ENCODE measurements around the gene VOPP1. TPM values are rescaled to one million over a fixed set of nuclear protein-coding genes. Genes with fewer than 3 reads are reported as not detected.

VOPP1 gene
- total RNA-seq, 1 experiment from 2014 or later, result 45.4 TPM

- DNase-seq, result no peak
- no peaks in the 10 kb centered on the region for H3K9me3 ChIP-seq
- no peaks in the 10 kb centered on the region for H3K27me3 ChIP-seq
- H3K4me3 ChIP-seq, result no peak overlapping the region
- no peaks in the 10 kb centered on the region for H3K36me3 ChIP-seq
These were observed 22.8 kb downstream of the VOPP1 start for GRCh38 chr7:55549457-55549856.

- Histone ChIP-seq H3K27me3 (no peaks in the 10 kb centered on the region), H3K4me3 (no peak overlapping the region), H3K9me3 (no peaks in the 10 kb centered on the region), H3K36me3 (peaks cover 4% of the 10 kb centered on the region; the same call in 1 of the 2 replicates)
- no peak for DNase-seq
These were observed 24.0 kb downstream of the VOPP1 start for GRCh38 chr7:55548295-55548731.

GRCh38 chr7:55546814-55547213, 25.5 kb downstream of the VOPP1 start:
- Histone ChIP-seq H3K9me3 (no peaks in the 10 kb centered on the region), H3K36me3 (peaks cover 4% of the 10 kb centered on the region; the same call in 1 of the 2 replicates), H3K4me3 (no peak overlapping the region), H3K27me3 (no peaks in the 10 kb centered on the region)
- peak; percentile 94 for DNase-seq

- peaks cover 4% of the 10 kb centered on the region; the same call in 1 of the 2 replicates for H3K36me3 ChIP-seq
- no peak overlapping the region for H3K4me3 ChIP-seq
- no peaks in the 10 kb centered on the region for H3K27me3 ChIP-seq
- DNase-seq, result peak; percentile 61
- H3K9me3 ChIP-seq, result no peaks in the 10 kb centered on the region
These were observed 26.8 kb downstream of the VOPP1 start for GRCh38 chr7:55545496-55545895.

GRCh38 chr7:55540226-55540858, 32.0 kb downstream of the VOPP1 start:
- Histone ChIP-seq H3K36me3 (peaks cover 4% of the 10 kb centered on the region; the same call in 1 of the 2 replicates), H3K4me3 (no peak overlapping the region), H3K27me3 (no peaks in the 10 kb centered on the region), H3K9me3 (no peaks in the 10 kb centered on the region)
- DNase-seq, result no peak

- H3K27me3 ChIP-seq, result no peaks in the 10 kb centered on the region
- H3K4me3 ChIP-seq, result no peak overlapping the region
- no peak for DNase-seq
- peaks cover 4% of the 10 kb centered on the region; the same call in 1 of the 2 replicates for H3K36me3 ChIP-seq
- H3K9me3 ChIP-seq, result no peaks in the 10 kb centered on the region
These were observed 32.9 kb downstream of the VOPP1 start for GRCh38 chr7:55539380-55539779.

GRCh38 chr7:55538538-55538937, 33.8 kb downstream of the VOPP1 start:
- Histone ChIP-seq H3K36me3 (no peaks in the 10 kb centered on the region), H3K9me3 (no peaks in the 10 kb centered on the region), H3K27me3 (no peaks in the 10 kb centered on the region), H3K4me3 (no peak overlapping the region)
- no peak for DNase-seq

- no peaks in the 10 kb centered on the region for H3K27me3 ChIP-seq
- no peaks in the 10 kb centered on the region for H3K9me3 ChIP-seq
- no peak for DNase-seq
- H3K36me3 ChIP-seq, result no peaks in the 10 kb centered on the region
- no peak overlapping the region for H3K4me3 ChIP-seq
These were observed 34.8 kb downstream of the VOPP1 start for GRCh38 chr7:55537458-55537990.

GRCh38 chr7:55536619-55537457, 35.5 kb downstream of the VOPP1 start:
- no peaks in the 10 kb centered on the region for H3K9me3 ChIP-seq
- no peaks in the 10 kb centered on the region for H3K36me3 ChIP-seq
- H3K27me3 ChIP-seq, result no peaks in the 10 kb centered on the region
- DNase-seq, result no peak
- no peak overlapping the region for H3K4me3 ChIP-seq

GRCh38 chr7:55535617-55536016, 36.7 kb downstream of the VOPP1 start:
- H3K9me3 ChIP-seq, result no peaks in the 10 kb centered on the region
- DNase-seq, result no peak
- H3K36me3 ChIP-seq, result no peaks in the 10 kb centered on the region
- no peak overlapping the region for H3K4me3 ChIP-seq
- no peaks in the 10 kb centered on the region for H3K27me3 ChIP-seq

- H3K36me3 ChIP-seq, result no peaks in the 10 kb centered on the region
- H3K4me3 ChIP-seq, result no peak overlapping the region
- H3K27me3 ChIP-seq, result no peaks in the 10 kb centered on the region
- DNase-seq, result no peak
- no peaks in the 10 kb centered on the region for H3K9me3 ChIP-seq
These were observed 37.2 kb downstream of the VOPP1 start for GRCh38 chr7:55534916-55535590.

- Histone ChIP-seq H3K9me3 (no peaks in the 10 kb centered on the region), H3K4me3 (no peak overlapping the region), H3K36me3 (no peaks in the 10 kb centered on the region), H3K27me3 (no peaks in the 10 kb centered on the region)
- DNase-seq, result peak; percentile 39
These were observed 37.9 kb downstream of the VOPP1 start for GRCh38 chr7:55534262-55534915.

- Histone ChIP-seq H3K4me3 (no peak overlapping the region), H3K36me3 (no peaks in the 10 kb centered on the region), H3K9me3 (no peaks in the 10 kb centered on the region), H3K27me3 (no peaks in the 10 kb centered on the region)
- DNase-seq, result no peak
These were observed 38.6 kb downstream of the VOPP1 start for GRCh38 chr7:55533729-55534080.

- no peaks in the 10 kb centered on the region for H3K9me3 ChIP-seq
- H3K36me3 ChIP-seq, result no peaks in the 10 kb centered on the region
- no peaks in the 10 kb centered on the region for H3K27me3 ChIP-seq
- no peak overlapping the region for H3K4me3 ChIP-seq
- peak; percentile 11 for DNase-seq
These were observed 39.1 kb downstream of the VOPP1 start for GRCh38 chr7:55533050-55533728.

- Histone ChIP-seq H3K4me3 (no peak overlapping the region), H3K27me3 (no peaks in the 10 kb centered on the region), H3K9me3 (no peaks in the 10 kb centered on the region), H3K36me3 (no peaks in the 10 kb centered on the region)
- no peak for DNase-seq
These were observed 40.0 kb downstream of the VOPP1 start for GRCh38 chr7:55532150-55532917.

Data from MG63 (cell line).